CD4-positive, alpha-beta T cell treated with Interleukin-12 subunit alpha and Interleukin-12 subunit beta, for 1 hour (primary cell): ENCODE results near the gene NLGN1.

Experiments used
- DNase-seq: peaks from one replicate; pipeline ENCODE4 v3.0.0-alpha.2; 2020

The NLGN1 gene

DNA sequence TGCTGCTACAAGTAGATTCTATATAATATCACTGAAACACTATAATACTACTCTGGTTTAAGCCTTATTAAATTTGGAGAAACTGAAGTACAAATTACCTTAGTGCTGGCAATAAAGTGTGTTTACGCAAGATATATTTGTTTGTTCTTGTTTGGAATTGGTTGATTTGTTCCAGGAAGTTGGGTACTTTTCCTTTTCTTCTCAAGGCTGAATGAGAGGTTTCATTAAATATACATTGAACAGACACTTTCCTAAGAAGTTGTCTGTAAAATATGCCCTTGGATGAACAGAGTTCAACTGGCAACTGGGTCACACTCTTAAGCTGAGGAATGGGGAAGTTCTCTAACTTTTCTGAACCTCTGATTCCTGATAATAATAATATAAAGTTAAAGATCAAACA is 919.5 kb downstream of the NLGN1 start:
- DNase-seq = no peak

DNA sequence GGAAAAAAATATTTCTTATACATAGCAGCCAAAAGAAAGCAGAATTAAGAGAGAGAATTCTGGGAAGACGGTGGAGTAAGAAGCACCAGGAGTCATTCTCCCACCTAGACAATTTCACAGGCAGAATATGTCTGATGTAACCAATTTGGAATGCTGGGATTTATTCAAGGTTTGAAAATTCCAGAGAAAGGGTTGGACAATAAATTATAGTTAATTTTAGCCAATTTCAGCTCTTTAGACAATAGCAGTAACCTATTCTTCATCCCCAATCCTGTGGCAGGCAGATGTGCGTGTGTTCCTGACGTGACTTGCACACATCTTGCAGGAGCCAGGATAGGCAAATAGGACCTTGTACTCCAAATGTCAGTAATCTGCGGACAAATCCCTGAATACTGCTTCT is 920.6 kb downstream of the NLGN1 start:
- DNase-seq = no peak

- DNase-seq = no peak
Measured at GRCh38 chr3:174321548-174321947, 924.0 kb downstream of the NLGN1 start.

- DNase-seq = no peak
Measured at GRCh38 chr3:174322789-174323188, 925.2 kb downstream of the NLGN1 start.

GRCh38 chr3:174325171-174325570 is 927.6 kb downstream of the NLGN1 start:
- no peak for DNase-seq

DNA sequence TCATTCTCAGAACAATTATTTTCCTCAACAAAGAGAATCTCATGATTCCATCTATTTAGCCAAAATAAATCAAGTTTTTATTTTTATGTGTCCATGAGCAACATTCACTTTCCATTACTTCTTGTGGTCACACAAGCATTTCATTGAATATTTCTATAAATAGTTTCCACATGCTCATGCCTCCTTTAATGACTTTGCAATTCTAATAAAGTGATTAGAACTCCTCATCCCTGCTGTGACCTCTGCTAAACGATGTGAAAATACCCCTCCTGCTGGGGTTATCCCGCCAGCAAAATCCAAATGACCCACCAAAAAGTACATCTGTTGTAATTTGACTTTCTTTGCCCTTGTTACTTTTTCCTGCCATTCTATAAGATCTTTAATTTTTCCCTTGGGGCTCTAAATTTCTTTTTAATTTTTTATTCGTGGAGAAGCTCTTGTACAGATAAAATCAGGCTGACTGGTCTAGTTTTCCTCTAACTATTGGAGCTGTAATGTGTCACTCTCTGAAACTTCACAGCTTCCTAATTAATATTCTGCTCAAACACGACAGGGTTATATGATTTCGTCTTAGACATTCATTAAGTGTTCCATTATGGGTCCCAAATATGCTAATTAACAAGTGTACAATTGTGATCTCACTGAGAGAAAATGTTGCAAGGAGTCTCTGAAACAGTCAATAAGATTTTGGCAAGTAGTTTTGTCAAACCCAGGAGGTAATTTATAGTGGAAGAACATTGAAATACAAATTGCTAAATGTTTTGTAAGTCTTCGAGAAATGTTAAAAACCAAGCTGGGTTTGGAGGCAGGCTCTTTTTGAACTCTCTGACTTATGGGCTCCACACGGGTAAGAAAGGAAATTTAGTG is 928.5 kb downstream of the NLGN1 start:
- DNase-seq = no peak

- DNase-seq = no peak
Measured at GRCh38 chr3:174329321-174329720, 931.8 kb downstream of the NLGN1 start.

DNA sequence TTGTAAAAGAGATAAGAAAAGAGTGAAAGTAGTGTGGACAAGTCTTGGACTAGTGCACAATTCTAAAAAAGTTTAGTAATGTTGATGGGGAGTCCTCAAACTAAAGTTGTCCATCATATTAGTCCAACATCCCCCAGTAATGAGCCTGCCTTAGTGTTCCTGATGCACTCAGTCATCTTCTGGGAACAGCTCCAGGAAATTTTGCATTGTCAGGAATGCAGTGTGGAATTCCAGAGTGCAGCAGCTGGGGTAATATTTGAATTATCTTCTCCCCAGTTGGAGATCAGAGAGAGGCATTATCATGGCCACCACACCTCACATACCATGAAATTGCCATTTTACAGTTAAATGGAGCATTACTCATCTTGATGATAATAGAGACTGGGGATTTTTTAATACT is 932.8 kb downstream of the NLGN1 start:
- no peak for DNase-seq

DNA sequence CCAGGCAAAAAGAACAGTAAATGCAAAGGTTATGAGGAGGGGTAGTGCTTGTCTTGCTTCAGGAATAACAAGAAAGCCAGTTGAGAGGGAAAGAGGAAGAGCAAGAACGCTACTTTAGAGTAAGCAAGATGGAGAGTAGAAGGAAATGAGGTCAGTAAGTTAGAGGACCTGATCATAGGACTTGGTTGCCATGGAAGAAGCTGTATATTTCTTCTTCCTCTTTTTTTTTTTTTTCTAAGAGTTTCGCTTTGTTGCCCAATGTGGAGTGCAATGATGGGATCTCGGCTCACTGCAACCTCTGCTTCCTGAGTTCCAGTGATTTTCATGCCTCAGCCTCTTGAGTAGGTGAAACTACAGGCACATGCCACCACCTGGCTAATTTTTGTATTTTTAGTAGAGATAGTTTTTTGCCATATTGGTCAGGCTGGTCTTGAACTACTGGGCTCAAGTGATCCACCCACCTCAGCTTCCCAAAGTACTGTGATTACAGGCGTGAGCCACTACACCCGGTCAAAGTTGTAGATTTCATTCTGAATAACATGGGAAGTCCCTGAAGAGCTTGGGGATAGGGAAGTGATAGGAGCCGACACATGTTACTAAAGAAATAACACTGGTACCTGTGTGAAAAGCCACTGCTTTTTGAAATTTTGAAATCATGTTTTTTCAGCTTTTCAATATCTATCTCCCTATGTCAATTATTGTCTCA is 933.7 kb downstream of the NLGN1 start:
- no peak for DNase-seq

DNA sequence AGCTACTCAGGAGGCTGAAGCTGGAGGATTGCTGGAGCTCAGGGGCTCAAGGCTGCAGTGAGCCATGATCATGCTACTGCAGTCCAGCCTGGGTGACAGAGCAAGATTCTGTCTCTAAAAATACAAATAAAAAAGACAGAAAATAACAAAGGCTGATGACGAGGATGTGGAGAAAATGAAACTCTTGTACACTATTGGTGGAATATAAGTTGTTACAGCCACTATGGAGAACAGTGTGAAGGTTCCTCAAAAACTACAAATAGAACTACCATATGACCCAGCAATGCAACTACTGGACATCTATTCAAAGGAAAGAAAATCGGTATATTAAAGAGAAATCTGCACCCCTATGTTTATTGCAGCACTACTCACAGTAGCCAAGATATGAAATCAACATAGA is 934.8 kb downstream of the NLGN1 start:
- DNase-seq = no peak

GRCh38 chr3:174333640-174334039 is 936.1 kb downstream of the NLGN1 start:
- DNase-seq = no peak

GRCh38 chr3:174334111-174334510 is 936.6 kb downstream of the NLGN1 start:
- DNase-seq = no peak

- no peak for DNase-seq
Measured at GRCh38 chr3:174335324-174335723, 937.8 kb downstream of the NLGN1 start.

DNA sequence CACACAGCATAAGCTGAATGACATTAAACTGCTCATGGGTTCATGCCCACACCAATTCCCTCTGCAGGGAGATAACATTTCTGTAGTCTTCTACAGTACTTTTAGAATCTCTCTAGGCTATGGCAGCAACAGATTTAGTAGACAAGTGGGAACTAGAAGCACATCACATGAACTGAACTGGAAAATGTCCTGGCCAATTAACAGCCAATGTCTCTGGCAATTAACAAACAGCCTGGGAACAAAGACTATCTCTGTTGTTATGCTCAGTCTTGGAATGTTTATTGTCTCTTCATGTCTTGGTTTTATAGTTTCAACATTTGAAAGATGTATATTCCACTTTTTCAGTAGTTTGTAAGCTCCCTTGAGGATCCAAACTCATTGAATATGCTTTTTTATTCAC is 938.4 kb downstream of the NLGN1 start:
- DNase-seq = no peak
